Endothelial cell of umbilical vein (primary cell): ENCODE data around the gene PAX5.

Source experiments
- EZH2 ChIP-seq: IDR thresholded peaks from 2 replicates; pipeline ENCODE4 v1.6.1; 2012; ENCODE audit warnings: borderline replicate concordance, low read depth, mild to moderate bottlenecking, moderate library complexity, low read length, inconsistent platforms; ENCODE audit not compliant: severe bottlenecking
- FOS ChIP-seq: IDR thresholded peaks from 2 replicates; pipeline ENCODE4 v1.6.1; 2011; ENCODE audit warnings: mild to moderate bottlenecking, low read length, moderate library complexity, borderline replicate concordance; ENCODE audit not compliant: insufficient read depth
- GATA2 ChIP-seq: IDR thresholded peaks from 2 replicates; pipeline ENCODE4 v1.7.0; 2011; ENCODE audit warnings: low read depth, mild to moderate bottlenecking, moderate library complexity, mixed read lengths, low read length; ENCODE audit not compliant: insufficient read length, insufficient read depth
- JUN ChIP-seq: IDR thresholded peaks from 2 replicates; pipeline ENCODE4 v1.6.1; 2011; ENCODE audit warnings: borderline replicate concordance, low read depth; ENCODE audit not compliant: insufficient read length, insufficient read depth
- MAX ChIP-seq: IDR thresholded peaks from 2 replicates; pipeline ENCODE4 v1.6.1; 2011; ENCODE audit not compliant: insufficient read depth, insufficient read length
- MYC ChIP-seq: IDR thresholded peaks from one replicate; pipeline ENCODE4 v1.6.1; 2011; ENCODE audit warnings: mild to moderate bottlenecking, low read depth, low read length
- POLR2A ChIP-seq: IDR thresholded peaks from 2 replicates; pipeline ENCODE4 v1.6.1; 2012; ENCODE audit warnings: low read depth, mild to moderate bottlenecking, control low read depth, low read length
- POLR2AphosphoS5 ChIP-seq: IDR thresholded peaks from 2 replicates; pipeline ENCODE4 v1.6.1; 2012; ENCODE audit warnings: low read depth, mild to moderate bottlenecking, control low read depth, low read length, moderate library complexity; ENCODE audit not compliant: insufficient read depth
- TF ChIP-seq, protein P1 (sequence below), 2 donors: IDR thresholded peaks; 1 replicate in 1 of 2; 2 replicates in 1 of 2; pipeline ENCODE4 v1.5.1; 2011; ENCODE audit warnings: low read length in 2 of 2, mild to moderate bottlenecking in 2 of 2, moderate library complexity in 2 of 2, control low read depth in 1 of 2, inconsistent platforms in 1 of 2, low read depth in 1 of 2; ENCODE audit not compliant: insufficient read depth in 1 of 2; ENCODE audit errors: extremely low read depth in 1 of 2

DNA sequence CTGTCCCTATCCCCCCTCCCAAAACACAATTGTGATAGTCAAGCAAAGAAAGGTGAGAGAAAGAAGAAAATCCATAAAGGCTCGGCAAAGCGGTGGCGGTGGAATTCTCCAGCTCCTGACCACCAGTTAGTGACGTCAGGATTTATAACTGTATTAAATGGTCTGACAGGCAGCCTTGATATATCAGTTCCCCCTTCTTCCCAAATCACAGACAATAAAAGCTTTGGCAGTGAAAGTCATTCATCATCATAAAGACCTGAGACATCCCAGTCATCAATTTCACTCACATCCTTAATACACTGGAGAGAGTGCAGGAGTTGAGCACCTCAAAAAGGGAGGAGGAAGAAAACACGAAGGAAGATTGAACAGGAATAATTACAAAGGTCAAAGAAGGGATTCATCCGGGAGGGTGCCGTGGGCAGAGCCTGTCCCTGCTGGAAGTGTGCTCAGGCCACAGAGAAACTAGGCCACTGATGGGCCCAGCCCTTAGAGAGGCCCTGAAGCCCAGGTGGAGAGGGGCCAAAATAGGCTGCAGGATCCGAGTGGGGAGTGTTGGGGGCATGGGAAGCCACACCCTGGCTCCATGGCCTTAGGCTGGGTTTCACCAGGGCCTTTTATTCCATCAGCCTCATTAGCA is 131.9 kb downstream of the PAX5 start:
- TF ChIP-seq, protein P1, sequence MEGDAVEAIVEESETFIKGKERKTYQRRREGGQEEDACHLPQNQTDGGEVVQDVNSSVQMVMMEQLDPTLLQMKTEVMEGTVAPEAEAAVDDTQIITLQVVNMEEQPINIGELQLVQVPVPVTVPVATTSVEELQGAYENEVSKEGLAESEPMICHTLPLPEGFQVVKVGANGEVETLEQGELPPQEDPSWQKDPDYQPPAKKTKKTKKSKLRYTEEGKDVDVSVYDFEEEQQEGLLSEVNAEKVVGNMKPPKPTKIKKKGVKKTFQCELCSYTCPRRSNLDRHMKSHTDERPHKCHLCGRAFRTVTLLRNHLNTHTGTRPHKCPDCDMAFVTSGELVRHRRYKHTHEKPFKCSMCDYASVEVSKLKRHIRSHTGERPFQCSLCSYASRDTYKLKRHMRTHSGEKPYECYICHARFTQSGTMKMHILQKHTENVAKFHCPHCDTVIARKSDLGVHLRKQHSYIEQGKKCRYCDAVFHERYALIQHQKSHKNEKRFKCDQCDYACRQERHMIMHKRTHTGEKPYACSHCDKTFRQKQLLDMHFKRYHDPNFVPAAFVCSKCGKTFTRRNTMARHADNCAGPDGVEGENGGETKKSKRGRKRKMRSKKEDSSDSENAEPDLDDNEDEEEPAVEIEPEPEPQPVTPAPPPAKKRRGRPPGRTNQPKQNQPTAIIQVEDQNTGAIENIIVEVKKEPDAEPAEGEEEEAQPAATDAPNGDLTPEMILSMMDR (IDR thresholded peaks at IDR 0.05; ENCODE audit: extremely low read depth in 1 of 2, insufficient read depth in 1 of 2, low read depth in 1 of 2, low read length in 2 of 2) = no peak
- TF ChIP-seq POLR2A (no peak), POLR2AphosphoS5 (no peak), EZH2 (no peak), MYC (no peak), MAX (no peak), JUN (no peak), FOS (no peak), GATA2 (no peak)
